IMR-90 (cell line): ENCODE results near the gene DYDC1. TPM values are rescaled to one million over a fixed set of nuclear protein-coding genes. Genes with fewer than 3 reads are reported as not detected.

ENCODE experiments used
- ATAC-seq: fragments of 200-7000 bp; cut with Tn5 transposase; 2 replicates; pipeline ENCODE4 v1.9.1; 2020; ENCODE audit warnings: low read depth, mild to moderate bottlenecking, moderate library complexity
- BruUV-seq: library from RNA; stranded (reverse); fragments of 400-500 nt; replicated peaks from 2 replicates; lab custom pipeline; 2021; lab: Mats Ljungman, UMichigan
- CTCF ChIA-PET: fragments of 300-600 bp; formaldehyde crosslinking; extraction: SDS; loops from one replicate; lab custom pipeline; 2021; ENCODE audit warnings: antibody characterized with exemption; lab: Yijun Ruan, JAX
- POLR2A ChIA-PET: fragments of 300-600 bp; sonication (Branson Sonifier 250); formaldehyde crosslinking; loops from one replicate; lab custom pipeline; 2022; ENCODE audit warnings: antibody characterized with exemption; ENCODE audit not compliant: unreplicated experiment; lab: Charles Lee
- DNase-seq: peaks from one replicate; pipeline ENCODE4 v3.0.0; 2013
- H2AFZ ChIP-seq: replicated peaks from 2 replicates; pipeline ENCODE3; 2013; ENCODE audit warnings: low read length, mild to moderate bottlenecking; ENCODE audit not compliant: poor library complexity
- H2AK5ac ChIP-seq: 2 replicates; pipeline ENCODE4 v1.6.1; 2013; ENCODE audit warnings: low read depth, low read length, inconsistent platforms
- H2AK9ac ChIP-seq: replicated peaks from 2 replicates; pipeline ENCODE3; 2013; ENCODE audit warnings: mild to moderate bottlenecking, low read depth, low read length, moderate library complexity; ENCODE audit not compliant: poor library complexity
- H2BK120ac ChIP-seq: 2 replicates; pipeline ENCODE4 v1.6.1; 2013; ENCODE audit warnings: low read depth, low read length, inconsistent platforms
- H2BK15ac ChIP-seq: 3 replicates; pipeline ENCODE4 v1.6.1; 2013; ENCODE audit warnings: low read depth, low read length, inconsistent platforms
- H2BK20ac ChIP-seq: 2 replicates; pipeline ENCODE4 v1.6.1; 2013; ENCODE audit warnings: low read depth, mild to moderate bottlenecking, inconsistent platforms, low read length, moderate library complexity
- H2BK5ac ChIP-seq: 2 replicates; pipeline ENCODE4 v1.6.1; 2013; ENCODE audit warnings: mild to moderate bottlenecking, low read depth, low read length, inconsistent platforms; ENCODE audit not compliant: poor library complexity, severe bottlenecking
- H3K14ac ChIP-seq: replicated peaks from 2 replicates; pipeline ENCODE4 v1.6.1; 2013; ENCODE audit warnings: low read depth, low read length, inconsistent platforms
- H3K18ac ChIP-seq: 2 replicates; pipeline ENCODE4 v1.6.1; 2013; ENCODE audit warnings: low read depth, low read length, control low read depth
- H3K23ac ChIP-seq: 2 replicates; pipeline ENCODE4 v1.6.1; 2013; ENCODE audit warnings: low read depth, low read length, inconsistent platforms
- H3K27ac ChIP-seq: 2 replicates; pipeline ENCODE4 v1.5.1; 2013; ENCODE audit warnings: mild to moderate bottlenecking, control low read depth, low read length; ENCODE audit not compliant: insufficient read depth
- H3K27me3 ChIP-seq: 2 replicates; pipeline ENCODE4 v1.6.1; 2013; ENCODE audit warnings: low read length; ENCODE audit not compliant: control insufficient read depth, insufficient read depth
- H3K36me3 ChIP-seq: 2 replicates; pipeline ENCODE4 v1.6.1; 2013; ENCODE audit warnings: low read length, mixed read lengths; ENCODE audit not compliant: control insufficient read depth, insufficient read depth
- H3K4ac ChIP-seq: 2 replicates; pipeline ENCODE4 v1.6.1; 2013; ENCODE audit warnings: low read depth, low read length, inconsistent platforms
- H3K4me1 ChIP-seq: 2 replicates; pipeline ENCODE4 v1.6.1; 2013; ENCODE audit warnings: low read length, mixed read lengths; ENCODE audit not compliant: control insufficient read depth, insufficient read depth
- H3K4me2 ChIP-seq: 2 replicates; pipeline ENCODE4 v1.6.1; 2013; ENCODE audit warnings: low read depth, mild to moderate bottlenecking, control low read depth, low read length, moderate library complexity
- H3K4me3 ChIP-seq: 2 replicates; pipeline ENCODE4 v1.5.1; 2013; ENCODE audit warnings: low read depth, mild to moderate bottlenecking, control low read depth, low read length, moderate library complexity; ENCODE audit not compliant: insufficient read depth
- H3K56ac ChIP-seq: 2 replicates; pipeline ENCODE4 v1.6.1; 2013; ENCODE audit warnings: low read length, inconsistent platforms; ENCODE audit not compliant: insufficient read depth; ENCODE audit errors: extremely low read depth
- H3K79me1 ChIP-seq, 2 experiments: 2 replicates each; pipeline ENCODE4 v1.6.1; 2013; ENCODE audit warnings: low read length in 2 of 2, inconsistent platforms in 1 of 2, low read depth in 1 of 2
- H3K9ac ChIP-seq: 2 replicates; pipeline ENCODE4 v1.6.1; 2013; ENCODE audit warnings: low read depth, low read length, control low read depth
- H3K9me1 ChIP-seq: 2 replicates; pipeline ENCODE4 v1.6.1; 2013; ENCODE audit warnings: low read length, inconsistent platforms; ENCODE audit not compliant: insufficient read depth
- H3K9me3 ChIP-seq: 2 replicates; pipeline ENCODE4 v1.6.1; 2013; ENCODE audit warnings: low read length; ENCODE audit not compliant: control insufficient read depth, insufficient read depth
- H4K20me1 ChIP-seq: 2 replicates; pipeline ENCODE4 v1.6.1; 2013; ENCODE audit warnings: low read length, inconsistent platforms; ENCODE audit not compliant: insufficient read depth
- H4K5ac ChIP-seq: 2 replicates; pipeline ENCODE4 v1.6.1; 2013; ENCODE audit warnings: mild to moderate bottlenecking, low read depth, low read length, control low read depth
- H4K8ac ChIP-seq, 2 experiments: 2 replicates each; pipeline ENCODE4 v1.6.1; 2013; ENCODE audit warnings: low read depth in 2 of 2, low read length in 2 of 2, control low read depth in 1 of 2, inconsistent platforms in 1 of 2
- H4K91ac ChIP-seq: 2 replicates; pipeline ENCODE4 v1.6.1; 2013; ENCODE audit warnings: low read depth, low read length, inconsistent platforms; ENCODE audit not compliant: insufficient read depth
- BHLHE40 ChIP-seq: fragments of 150-350 bp; IDR thresholded peaks from 2 replicates; pipeline ENCODE4 v1.6.1; 2016; ENCODE audit warnings: mild to moderate bottlenecking, low read depth, low read length
- CEBPB ChIP-seq: IDR thresholded peaks from 2 replicates; pipeline ENCODE4 v1.6.1; 2012; ENCODE audit warnings: low read depth, low read length, improper control_type of control experiment
- CHD1 ChIP-seq: IDR thresholded peaks from 2 replicates; pipeline ENCODE4 v1.6.1; 2012; ENCODE audit warnings: low read depth, low read length, improper control_type of control experiment
- CTCF ChIP-seq: conservative IDR thresholded peaks from 2 replicates; pipeline ENCODE4 v1.5.1; 2012; ENCODE audit warnings: mild to moderate bottlenecking, low read depth, low read length, improper control_type of control experiment
- FOS ChIP-seq: fragments of 150-350 bp; IDR thresholded peaks from 2 replicates; pipeline ENCODE4 v1.6.1; 2016; ENCODE audit warnings: low read depth, low read length
- MAFK ChIP-seq: IDR thresholded peaks from 2 replicates; pipeline ENCODE4 v1.6.1; 2012; ENCODE audit warnings: low read depth, low read length, improper control_type of control experiment
- MAZ ChIP-seq: IDR thresholded peaks from 2 replicates; pipeline ENCODE4 v1.6.1; 2012; ENCODE audit warnings: low read depth, mild to moderate bottlenecking, low read length, improper control_type of control experiment, moderate library complexity, borderline replicate concordance
- MXI1 ChIP-seq: IDR thresholded peaks from 2 replicates; pipeline ENCODE4 v1.6.1; 2012; ENCODE audit warnings: low read depth, mild to moderate bottlenecking, low read length, moderate library complexity, borderline replicate concordance
- NFE2L2 ChIP-seq: fragments of 150-350 bp; IDR thresholded peaks from 2 replicates; pipeline ENCODE4 v1.6.1; 2016; ENCODE audit warnings: low read depth, mild to moderate bottlenecking, low read length
- POLR2A ChIP-seq: IDR thresholded peaks from 2 replicates; pipeline ENCODE4 v1.6.1; 2012; ENCODE audit warnings: mild to moderate bottlenecking, low read depth, low read length
- RAD21 ChIP-seq: IDR thresholded peaks from 2 replicates; pipeline ENCODE4 v1.6.1; 2012; ENCODE audit warnings: low read length, improper control_type of control experiment
- RCOR1 ChIP-seq: IDR thresholded peaks from 2 replicates; pipeline ENCODE4 v1.6.1; 2012; ENCODE audit warnings: mild to moderate bottlenecking, low read length, improper control_type of control experiment; ENCODE audit not compliant: insufficient replicate concordance
- RFX5 ChIP-seq: IDR thresholded peaks from 2 replicates; pipeline ENCODE4 v1.8.0; 2012; ENCODE audit warnings: low read depth, mild to moderate bottlenecking, low read length, moderate library complexity
- SMC3 ChIP-seq: fragments of 150-350 bp; IDR thresholded peaks from 2 replicates; pipeline ENCODE4 v1.6.1; 2016; ENCODE audit warnings: low read depth, mild to moderate bottlenecking, antibody characterized with exemption, low read length, moderate library complexity
- USF2 ChIP-seq: fragments of 150-350 bp; IDR thresholded peaks from 2 replicates; pipeline ENCODE4 v1.6.1; 2017; ENCODE audit warnings: mild to moderate bottlenecking, antibody characterized with exemption, low read length, low read depth
- WGBS, 2 experiments: methylation state at CpG; one replicate each; pipeline versions ENCODE4 v1.1.5 to v1.1.7; 2013; ENCODE audit warnings: missing lambda C conversion rate in 2 of 2; ENCODE audit not compliant: insufficient read length in 1 of 2; ENCODE audit errors: extremely low coverage in 2 of 2; 5-methylcytosine and 5-hydroxymethylcytosine counted together
- dilution Hi-C: fragments of 300-500 bp; cut with HindIII; formaldehyde crosslinking; loops from one replicate; pipeline ENCODE4 v1.14.3; 2018; ENCODE audit warnings: low sequenced_read_pairs; ENCODE audit not compliant: unreplicated experiment
- in situ Hi-C: fragments of 300-500 bp; cut with MboI; formaldehyde crosslinking; loops from 3 replicates; pipeline ENCODE4 v1.14.3; 2019; ENCODE audit warnings: low sequenced_read_pairs, inconsistent platforms, mixed read lengths
- intact Hi-C: fragments of 100-400 bp; cut with micrococcal nuclease; formaldehyde crosslinking; loops from 2 replicates; pipeline ENCODE4 v1.10.0; 2022
- polyA plus RNA-seq, 3 experiments: library from polyadenylated mRNA; depleted of rRNA; stranded (reverse); fragments of >200 nt; gene quantifications; 2 replicates each; pipeline ENCODE4 v1.2.3, GENCODE V29; 2012; ENCODE audit warnings: low replicate concordance in 1 of 3
- total RNA-seq: library from RNA; depleted of rRNA; stranded (reverse); fragments of >200 nt; gene quantifications from 2 replicates; pipeline ENCODE4 v1.2.3, GENCODE V29; 2012
- TF ChIP-seq, protein P1 (sequence below): fragments of 150-350 bp; IDR thresholded peaks from 2 replicates; pipeline ENCODE4 v1.6.1; 2016; ENCODE audit warnings: low read depth, mild to moderate bottlenecking, low read length, moderate library complexity, borderline replicate concordance

DYDC1 gene
- total and polyA plus RNA-seq, 2 of the 4 experiments (the other 2 are of a cell fraction), result not detected

- H2BK15ac ChIP-seq, result no peak overlapping the region
- no peaks in the 10 kb centered on the region for H3K79me1 ChIP-seq
- dilution Hi-C loops, result no loop called here
- intact Hi-C loops, result no loop called here
- H2AFZ ChIP-seq, result no peak overlapping the region
- H2BK120ac ChIP-seq, result no peak overlapping the region
- no peak overlapping the region for H2BK20ac ChIP-seq
- no peaks in the 10 kb centered on the region for H3K4me1 ChIP-seq
- BruUV-seq, result no TSS peak
- TF ChIP-seq FOS, result no peak
- TF ChIP-seq, protein P1, sequence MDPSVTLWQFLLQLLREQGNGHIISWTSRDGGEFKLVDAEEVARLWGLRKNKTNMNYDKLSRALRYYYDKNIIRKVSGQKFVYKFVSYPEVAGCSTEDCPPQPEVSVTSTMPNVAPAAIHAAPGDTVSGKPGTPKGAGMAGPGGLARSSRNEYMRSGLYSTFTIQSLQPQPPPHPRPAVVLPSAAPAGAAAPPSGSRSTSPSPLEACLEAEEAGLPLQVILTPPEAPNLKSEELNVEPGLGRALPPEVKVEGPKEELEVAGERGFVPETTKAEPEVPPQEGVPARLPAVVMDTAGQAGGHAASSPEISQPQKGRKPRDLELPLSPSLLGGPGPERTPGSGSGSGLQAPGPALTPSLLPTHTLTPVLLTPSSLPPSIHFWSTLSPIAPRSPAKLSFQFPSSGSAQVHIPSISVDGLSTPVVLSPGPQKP, result no peak
- no peak for TF ChIP-seq BHLHE40
- no peak for TF ChIP-seq MXI1
- no peak for TF ChIP-seq SMC3
- no peak for TF ChIP-seq USF2
- TF ChIP-seq RFX5, result no peak
- TF ChIP-seq CEBPB, result no peak
- no peak for TF ChIP-seq POLR2A
- TF ChIP-seq MAZ, result no peak
- TF ChIP-seq NFE2L2, result no peak
- TF ChIP-seq CHD1, result no peak
- no peak for TF ChIP-seq RAD21
- no peak for TF ChIP-seq CTCF
- TF ChIP-seq RCOR1, result no peak
- no peak for TF ChIP-seq MAFK
- H3K4ac ChIP-seq, result no peak overlapping the region
- H3K14ac ChIP-seq, result no peak overlapping the region
- no peaks in the 10 kb centered on the region for H3K36me3 ChIP-seq
- H3K27ac ChIP-seq, result no peak overlapping the region
- ChIA-PET CTCF (no interaction called here), POLR2A (no interaction called here)
- H3K18ac ChIP-seq, result no peak overlapping the region
- no peak overlapping the region for H4K8ac ChIP-seq
- H4K5ac ChIP-seq, result no peak overlapping the region
- no peak overlapping the region for H4K91ac ChIP-seq
- ATAC-seq (no peak), DNase-seq (no peak)
- no peak overlapping the region for H2AK9ac ChIP-seq
- in situ Hi-C loops, result no loop called here
- no CpG with 5 or more reads among the region's 5 CpGs for WGBS, 2 experiments
- H3K4me3 ChIP-seq, result no peak overlapping the region
- H3K56ac ChIP-seq, result no peak overlapping the region
- H3K4me2 ChIP-seq, result no peak overlapping the region
- no peak overlapping the region for H2BK5ac ChIP-seq
- no peaks in the 10 kb centered on the region for H3K27me3 ChIP-seq
- H4K20me1 ChIP-seq, result no peaks in the 10 kb centered on the region
- no peaks in the 10 kb centered on the region for H3K9me3 ChIP-seq
- no peak overlapping the region for H2AK5ac ChIP-seq
- no peaks in the 10 kb centered on the region for H3K9me1 ChIP-seq
- H3K9ac ChIP-seq, result no peak overlapping the region
- no peak overlapping the region for H3K23ac ChIP-seq
Measured at GRCh38 chr10:80321183-80321582, 35.4 kb downstream of the DYDC1 start.
